Glomerular visceral epithelial cell (primary cell): ENCODE results near the gene RIBC2.
"Not testable (repeated sequence)": the region's sequence is repeated elsewhere in the genome, so short reads cannot be mapped to it uniquely, and the experiment has no call there.

Experiments used
- DNase-seq: peaks from one replicate; pipeline ENCODE4 v3.0.0-alpha.2; 2016; ENCODE audit errors: extremely low spot score

The RIBC2 gene

DNA sequence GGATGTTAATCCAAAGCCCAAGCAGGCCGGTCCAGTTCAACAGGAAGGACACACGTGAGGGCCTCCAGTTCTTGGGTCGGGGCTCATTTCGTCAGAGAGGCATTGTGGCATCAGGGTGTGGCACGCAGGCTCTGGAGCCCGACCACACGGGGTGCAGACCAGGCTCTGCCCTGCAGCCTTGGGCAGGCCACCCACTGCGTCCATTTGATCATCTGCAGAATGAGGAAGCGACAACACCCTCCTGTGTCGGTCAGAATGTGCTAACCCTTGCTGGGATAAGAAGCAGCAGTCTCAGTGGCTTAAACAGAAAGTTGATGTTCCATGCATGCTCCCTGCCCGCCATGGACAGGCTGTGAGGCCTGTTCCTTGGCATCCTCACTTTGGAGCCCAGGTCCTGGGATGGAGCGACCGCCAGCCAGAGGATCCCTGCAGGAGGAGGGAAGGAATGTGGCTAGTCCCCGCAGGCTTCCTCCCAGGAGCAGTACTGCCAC is 10.8 kb downstream of the RIBC2 start:
- no peak for DNase-seq

DNA sequence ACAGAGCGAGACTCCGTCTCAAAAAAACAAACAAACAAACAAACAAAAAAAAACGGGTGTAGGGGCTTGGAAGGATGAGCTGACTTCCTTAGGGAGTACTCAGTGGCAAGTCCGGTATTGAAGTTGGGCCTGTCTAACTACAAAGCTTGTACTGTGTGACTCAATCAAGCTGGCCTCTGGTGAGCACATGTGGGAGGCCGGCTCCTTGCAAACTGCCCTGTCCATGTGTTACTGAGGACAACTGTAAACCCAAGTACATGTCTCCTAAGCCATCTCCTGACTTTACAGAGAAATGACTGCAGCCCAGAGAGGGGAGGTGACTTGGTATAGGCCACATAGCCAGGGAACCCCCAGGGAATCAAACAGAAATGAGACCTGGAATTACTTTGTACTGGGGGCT is 11.6 kb downstream of the RIBC2 start:
- no peak for DNase-seq

DNA sequence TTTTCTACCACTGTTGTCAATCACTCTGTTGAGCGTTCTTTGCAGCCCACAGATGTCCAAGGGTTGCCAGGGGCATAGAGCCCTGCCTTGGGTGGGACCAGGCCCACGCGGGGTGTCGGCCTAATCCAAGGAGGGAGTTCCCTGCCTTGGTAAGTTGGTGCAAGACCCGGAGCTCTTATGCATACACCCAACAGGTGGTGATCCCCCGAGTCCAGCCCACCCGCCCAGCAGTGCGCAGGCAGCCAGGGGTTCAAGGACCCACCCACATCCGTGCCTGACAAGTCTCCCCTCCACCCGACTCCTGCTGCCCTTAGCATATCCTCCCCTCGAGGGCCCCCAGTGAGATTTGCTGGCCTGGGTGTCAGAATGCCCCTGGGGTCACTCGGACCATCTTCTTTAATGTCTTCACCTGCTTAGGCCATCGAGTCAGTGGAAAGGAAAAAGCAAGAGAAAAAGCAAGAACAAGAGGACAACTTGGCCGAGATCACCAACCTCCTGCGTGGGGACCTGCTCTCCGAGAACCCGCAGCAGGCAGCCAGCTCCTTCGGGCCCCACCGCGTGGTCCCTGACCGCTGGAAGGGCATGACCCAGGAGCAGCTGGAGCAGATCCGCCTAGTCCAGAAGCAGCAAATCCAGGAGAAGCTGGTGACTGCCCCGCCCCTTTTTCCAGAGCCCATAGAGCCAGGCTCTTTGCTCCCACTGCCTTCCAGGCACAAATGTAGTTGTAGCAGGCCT is 12.2 kb downstream of the RIBC2 start:
- no peak for DNase-seq

DNA sequence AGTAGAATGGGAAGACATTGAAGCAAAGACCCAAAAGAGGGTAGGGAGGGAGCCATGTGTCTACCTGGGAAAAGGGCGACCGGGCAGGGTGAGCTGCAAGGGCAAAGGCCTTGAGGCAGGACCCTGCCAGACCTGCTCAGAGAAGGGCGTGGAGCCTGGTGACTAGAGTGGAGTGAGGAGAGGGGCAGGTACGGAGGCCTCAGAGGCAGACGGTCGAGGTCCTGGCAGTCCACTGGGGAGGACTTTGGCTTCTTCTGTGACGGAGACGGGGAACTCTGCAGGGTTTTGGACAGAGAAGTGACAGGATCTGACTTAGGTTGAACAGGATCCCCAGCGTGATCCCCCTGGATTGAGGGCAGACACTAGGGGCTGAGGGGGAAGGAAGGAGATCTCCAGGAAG is 12.9 kb downstream of the RIBC2 start:
- no peak for DNase-seq

DNA sequence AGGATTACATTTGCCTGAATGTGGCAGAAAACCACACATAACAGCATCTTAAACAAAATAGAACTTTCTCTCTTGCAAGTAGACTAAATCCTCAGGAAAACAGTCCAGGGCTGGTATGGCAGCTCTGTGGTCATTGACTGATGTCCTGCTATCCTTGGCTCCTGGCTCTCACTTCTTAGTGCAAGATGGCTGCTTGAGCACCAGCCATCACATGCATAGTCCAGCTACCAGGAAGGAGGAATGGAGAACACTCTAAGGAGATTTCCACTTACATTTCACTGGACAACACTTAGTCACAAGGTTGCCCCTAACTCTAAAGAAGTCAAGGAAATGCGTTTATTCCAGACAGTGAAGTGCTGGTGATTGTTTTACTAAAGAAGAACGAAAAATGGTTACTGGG is 13.6 kb downstream of the RIBC2 start:
- no peak for DNase-seq

DNA sequence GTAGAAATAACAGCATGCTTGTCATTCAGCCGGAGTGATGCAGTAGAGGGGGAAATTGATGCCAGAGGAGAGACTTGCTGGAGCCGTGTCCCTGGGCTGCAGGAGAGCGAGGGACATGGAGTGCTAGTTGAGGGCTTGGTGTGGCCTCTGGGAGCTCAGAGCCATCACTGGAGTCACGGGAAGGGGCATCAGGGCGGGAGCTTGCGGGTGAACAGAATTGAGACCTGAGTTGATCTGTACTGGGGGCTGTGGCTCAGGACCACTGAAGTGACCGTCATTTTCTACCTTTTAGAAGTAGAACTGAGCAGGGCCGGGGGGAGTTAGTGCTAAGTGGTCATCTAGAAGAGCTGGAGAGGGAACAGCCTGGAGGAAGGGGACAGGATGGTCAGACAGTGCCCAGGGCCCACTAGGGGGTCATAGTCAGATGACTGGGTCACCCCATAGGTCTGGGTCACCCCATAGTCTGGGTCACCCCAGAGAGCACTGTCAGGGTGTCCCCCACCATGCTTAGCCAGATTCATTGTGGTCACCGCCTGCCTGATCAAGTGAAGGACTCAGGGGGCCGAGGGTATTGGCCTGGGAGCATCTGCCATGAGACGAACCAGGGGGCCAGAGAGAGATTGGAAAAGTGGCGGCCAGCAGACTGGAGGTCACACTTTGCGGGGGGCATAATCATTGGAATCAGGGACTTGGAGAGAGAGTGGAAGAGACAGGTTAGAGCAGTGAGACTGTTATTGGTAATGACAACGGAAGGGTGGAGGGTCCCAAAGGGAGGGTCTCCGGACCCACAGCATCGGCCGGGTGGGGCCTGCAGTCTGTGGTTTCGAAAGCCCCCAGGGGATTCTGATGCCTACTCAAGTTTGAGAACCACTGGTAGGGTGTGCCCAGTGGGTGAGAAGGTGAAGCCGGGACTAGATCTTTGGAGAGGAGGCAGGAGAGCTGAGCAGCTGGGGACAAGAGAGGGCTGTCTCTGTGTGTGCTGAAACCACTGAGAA is 15.2 kb downstream of the RIBC2 start:
- no peak for DNase-seq

DNA sequence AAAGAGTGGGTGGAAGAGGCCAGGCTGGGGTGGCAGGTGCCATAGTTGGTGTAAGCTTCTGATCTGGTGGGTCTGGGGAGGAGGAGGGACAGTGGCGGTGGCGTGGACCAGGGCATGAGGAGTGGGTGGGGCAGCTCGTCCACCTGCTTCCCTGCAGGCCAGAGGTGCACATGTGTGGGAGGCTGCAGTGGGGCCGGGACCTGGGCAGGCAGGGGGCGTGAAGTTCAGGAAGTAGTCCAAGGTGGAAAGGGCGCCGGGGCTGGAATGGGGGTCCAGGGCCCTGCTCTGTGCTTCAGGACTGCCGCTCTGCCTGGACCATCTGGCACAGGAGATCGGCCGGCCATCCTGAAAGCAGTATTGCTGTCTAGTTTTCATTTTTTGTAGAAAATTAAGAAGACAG is 15.9 kb downstream of the RIBC2 start:
- DNase-seq = no peak

DNA sequence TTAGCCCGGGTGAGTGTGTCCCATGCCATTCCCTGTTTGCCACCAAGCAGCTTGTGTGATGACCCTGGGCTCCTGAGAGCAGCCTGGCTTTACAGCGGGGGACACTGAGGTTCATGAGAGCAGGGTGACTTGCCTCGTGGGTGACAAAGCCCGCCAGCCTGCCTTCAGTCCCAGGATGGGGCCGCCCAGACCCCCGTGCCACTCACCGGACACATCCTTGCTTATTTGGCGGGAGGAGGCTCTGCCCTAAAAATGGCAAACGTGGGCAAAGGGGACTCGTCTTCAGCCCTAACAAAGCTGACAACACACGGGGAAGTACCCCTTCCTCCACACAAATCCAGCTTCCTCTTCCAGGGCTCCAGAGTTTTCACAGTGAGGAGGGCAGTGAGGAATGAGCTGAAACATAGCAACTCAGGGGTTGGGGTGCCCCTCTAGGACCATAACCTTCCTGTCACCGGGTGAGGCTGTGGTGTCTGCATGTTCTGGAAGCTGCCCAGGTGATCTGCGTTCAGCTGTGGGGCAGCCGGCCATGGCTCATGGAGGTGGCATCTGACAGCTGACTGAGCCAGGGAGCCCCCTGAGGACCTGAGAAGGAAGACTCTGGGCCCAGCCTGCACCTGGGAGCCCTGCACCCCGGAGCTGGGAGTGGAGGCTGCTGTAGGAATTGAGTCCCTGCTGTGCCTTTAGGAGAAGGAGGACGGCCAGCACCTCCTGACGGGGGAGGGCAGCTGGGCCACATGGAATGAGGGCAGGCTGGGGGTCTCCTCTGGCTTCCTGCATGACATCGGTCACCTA is 16.7 kb downstream of the RIBC2 start:
- no peak for DNase-seq

DNA sequence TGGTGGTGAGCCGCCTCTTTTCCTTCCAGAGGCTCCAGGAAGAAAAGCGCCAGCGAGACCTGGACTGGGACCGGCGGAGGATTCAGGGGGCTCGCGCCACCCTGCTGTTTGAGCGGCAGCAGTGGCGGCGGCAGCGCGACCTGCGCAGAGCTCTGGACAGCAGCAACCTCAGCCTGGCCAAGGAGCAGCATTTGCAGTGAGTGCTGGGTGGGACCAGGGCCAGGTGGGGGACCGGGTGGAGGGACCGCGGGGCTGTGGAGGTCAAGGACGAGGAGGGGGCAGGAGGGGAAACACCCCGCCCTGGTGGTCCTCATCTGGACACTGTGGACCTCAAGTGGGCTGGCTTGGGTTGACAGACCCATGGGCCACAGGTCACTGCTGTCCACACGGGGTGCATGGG is 17.4 kb downstream of the RIBC2 start:
- no peak for DNase-seq

DNA sequence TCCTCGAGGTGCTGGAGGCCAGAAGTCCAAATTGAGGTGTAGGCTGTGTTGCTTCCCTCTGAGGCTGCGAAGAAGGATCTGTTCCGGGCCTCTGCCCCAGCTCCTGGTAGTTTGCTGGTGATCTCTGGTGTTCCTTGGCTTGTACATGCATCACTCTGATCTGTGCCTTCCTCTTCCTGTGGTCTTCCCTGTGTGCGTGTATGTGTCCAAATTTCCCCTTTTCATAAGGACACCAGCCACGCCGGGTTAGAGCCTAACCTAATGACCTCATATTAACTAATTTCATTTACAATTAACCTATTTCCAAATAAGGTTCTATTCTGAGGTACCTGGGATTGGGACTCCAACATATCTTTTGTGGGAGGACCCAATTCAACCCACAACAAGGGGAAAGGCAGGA is 21.5 kb downstream of the RIBC2 start:
- DNase-seq = no peak

DNA sequence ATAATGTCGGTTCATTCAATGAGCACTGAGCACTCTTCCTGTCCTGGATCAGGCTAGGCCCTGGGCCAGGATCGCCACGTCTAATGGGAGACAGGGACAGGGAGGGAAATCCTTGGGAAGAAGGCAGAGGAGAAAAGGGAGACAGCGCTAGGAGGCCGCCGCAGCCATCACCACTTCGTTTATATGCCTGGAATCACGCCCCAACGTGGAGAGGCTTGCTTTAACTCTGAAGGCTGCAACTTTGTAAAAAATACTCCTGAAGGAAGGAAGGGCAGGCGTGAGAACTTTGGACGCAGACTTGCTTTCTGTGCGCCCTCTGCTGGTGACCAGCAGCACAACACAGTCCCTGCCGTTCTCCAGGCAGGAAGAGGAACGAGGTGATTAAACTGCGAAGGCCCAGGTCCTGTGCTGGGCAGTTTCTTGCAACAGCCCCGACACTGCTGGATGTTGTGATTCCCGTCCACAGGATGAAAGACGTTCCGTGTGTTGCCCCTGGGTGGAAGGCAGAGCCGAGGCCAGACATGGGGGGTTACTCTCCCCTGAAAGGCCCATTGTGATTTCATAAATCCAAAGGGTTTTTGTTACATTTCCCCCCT is 22.1 kb downstream of the RIBC2 start:
- peak; percentile 81 for DNase-seq

DNA sequence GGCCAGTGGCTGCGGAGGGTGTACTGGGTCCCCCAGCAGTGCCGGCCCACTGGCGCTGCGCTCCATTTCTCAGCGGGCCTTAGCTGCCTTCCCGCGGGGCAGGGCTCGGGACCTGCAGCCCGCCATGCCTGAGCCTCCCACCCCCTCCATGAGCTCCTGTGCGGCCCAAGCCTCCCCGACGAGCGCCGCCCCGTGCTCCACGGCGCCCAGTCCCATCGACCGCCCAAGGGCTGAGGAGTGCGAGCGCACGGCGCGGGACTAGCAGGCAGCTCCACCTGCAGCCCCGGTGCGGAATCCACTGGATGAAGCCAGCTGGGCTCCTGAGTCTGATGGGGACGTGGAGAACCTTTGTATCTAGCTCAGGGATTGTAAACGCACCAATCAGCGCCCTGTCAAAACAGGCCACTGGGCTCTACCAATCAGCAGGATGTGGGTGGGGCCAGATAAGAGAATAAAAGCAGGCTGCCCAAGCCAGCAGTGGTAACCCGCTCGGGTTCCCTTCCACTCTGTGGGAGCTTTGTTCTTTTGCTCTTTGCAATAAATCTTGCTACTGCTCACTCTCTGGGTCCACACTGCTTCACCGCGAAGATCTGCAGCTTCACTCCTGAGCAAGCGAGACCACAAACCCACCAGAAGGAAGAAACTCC is 23.5 kb downstream of the RIBC2 start:
- DNase-seq = not testable (repeated sequence)

DNA sequence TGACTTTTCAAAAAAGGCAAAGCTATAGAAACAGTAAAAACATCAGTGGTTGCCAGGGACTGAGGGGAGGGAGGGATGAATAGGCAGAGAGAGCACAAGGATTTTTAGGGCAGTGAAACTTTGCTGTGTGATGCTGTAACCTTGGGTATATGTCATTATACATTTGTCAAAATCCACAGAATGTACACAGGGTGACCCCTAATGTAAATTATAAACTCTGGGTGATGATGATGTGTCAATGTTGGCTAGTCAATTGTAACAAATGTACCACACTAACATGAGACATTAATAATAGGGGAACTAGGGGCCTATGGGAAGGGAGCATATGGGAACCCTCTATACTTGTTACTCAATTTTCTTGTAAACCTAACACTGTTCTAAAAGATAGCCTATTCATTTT is 24.8 kb downstream of the RIBC2 start:
- no peak for DNase-seq

DNA sequence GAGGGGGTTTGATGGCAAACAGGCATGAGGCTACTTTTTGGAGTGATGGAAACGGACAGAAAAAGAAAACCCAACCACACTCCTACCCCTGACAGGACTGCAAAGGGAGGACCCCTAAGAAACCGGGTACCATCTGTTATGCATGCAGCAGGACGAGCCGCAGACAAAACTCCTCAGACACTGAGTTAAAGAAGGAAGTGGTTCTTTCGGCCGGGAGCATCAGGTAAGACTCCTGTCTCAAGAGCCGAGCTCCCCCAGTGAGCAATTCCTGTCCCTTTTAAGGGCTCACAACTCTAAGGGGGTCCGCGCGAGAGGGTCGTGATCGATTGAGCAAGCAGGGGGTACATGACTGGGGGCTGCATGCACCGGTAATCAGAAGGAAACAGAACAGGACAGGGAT is 27.2 kb downstream of the RIBC2 start:
- DNase-seq = not testable (repeated sequence)

DNA sequence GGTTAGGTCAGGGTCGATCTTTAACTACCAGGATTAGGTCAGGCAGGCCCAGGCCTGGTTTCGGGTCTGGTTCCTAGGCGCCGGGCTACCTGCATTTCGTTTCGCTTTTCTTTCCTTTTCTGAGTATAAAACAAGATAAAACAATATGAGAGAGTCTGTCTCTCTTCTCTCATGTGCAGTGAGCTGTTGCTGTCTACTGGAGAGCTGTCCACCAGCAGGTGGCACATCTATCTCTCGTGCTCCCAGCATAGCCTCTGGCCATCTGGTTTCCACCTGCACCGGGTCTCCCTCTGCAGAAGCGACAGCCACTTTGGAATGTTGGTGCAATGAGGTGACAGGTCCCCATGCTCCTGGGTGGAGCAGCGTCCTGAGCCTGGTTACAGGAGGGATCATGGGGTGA is 27.6 kb downstream of the RIBC2 start:
- DNase-seq = peak; percentile 51

DNA sequence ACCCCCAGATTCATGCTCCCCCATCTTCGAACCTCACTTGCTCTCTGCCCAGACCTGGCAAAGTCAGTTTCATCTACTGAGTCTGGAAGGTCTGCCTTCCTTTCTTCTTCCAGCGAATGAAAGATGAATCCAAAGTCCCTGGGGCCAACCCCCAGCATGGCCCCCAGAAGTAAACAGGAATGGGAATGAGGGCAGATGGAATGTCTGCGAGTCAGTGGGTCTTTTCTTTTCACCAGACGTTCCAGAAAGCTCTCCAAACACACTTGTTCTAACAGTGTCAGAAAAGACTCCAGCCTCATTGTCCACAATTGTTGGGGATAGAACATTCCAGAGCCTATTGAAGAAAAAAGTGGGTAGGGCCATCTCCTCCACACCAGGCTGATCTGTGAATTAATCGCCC is 28.6 kb downstream of the RIBC2 start:
- no peak for DNase-seq

DNA sequence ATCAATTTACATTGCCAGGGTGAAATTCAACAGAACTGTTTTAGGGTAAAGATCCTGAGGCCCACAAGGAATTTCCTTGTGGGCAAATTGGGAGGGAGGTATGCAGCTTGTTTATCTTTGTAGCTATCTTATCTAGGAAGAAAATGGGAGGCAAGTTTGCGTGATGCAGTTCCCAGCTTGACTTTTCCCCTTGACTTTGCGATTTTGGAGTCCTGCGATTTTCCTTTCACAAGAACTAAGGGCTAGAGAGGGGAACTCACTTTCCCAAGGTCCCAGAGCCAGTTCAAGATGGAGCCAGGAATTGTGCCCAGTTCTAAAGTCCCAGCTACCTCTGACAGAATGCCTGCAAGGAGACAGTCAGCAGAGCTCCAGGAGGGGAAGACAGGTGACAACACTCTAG is 30.7 kb downstream of the RIBC2 start:
- DNase-seq = no peak

DNA sequence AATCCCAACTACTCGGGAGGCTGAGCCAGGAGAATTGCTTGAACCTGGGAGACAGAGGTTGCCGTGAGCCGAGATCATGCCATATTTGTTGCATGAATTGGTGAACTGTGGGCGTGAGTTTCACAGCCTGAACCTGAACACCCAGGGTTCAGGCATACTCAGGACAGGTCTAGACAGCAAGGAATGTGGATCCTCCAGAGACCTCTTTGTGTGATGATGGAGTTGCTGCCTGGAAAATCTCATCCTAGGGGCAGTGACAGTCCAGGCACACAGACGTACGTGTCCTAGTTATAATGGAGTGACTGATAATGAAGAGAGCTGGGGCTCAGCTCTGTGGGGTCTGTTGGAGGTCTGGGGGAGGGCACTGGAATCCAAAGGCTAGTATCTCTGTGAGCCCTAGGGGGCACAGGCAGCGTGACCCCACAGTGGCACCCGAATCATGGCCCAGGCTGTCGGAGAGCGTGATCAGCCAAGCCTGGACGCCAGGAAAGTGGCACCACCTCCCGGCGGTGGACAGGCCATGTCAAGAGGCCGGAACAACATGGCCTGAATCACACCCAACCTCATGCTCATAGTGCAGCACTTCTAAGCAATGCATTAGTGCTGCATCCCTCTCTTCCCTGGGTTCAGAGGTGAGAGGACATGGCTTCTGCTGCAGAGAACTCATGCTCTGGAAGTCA is 31.7 kb downstream of the RIBC2 start:
- DNase-seq = no peak

DNA sequence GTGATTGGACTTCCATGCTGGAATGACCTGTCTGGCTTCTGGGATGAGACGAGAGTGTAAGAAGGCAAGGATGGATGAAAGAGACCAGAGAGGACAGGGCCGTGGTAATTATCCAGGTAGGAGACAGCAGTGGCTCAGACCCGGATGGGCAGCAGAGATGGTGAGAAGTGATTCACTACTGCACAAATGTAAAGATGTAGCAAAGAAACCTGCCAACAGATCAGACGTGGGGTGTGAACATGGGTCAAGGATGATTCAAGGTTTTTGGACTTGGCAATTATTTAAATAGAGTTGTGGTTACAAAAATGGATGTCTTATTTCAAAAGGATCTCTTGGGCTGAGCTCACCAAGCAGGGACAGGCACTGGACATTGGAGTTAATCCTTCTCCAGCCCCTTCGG is 32.7 kb downstream of the RIBC2 start:
- DNase-seq = no peak

DNA sequence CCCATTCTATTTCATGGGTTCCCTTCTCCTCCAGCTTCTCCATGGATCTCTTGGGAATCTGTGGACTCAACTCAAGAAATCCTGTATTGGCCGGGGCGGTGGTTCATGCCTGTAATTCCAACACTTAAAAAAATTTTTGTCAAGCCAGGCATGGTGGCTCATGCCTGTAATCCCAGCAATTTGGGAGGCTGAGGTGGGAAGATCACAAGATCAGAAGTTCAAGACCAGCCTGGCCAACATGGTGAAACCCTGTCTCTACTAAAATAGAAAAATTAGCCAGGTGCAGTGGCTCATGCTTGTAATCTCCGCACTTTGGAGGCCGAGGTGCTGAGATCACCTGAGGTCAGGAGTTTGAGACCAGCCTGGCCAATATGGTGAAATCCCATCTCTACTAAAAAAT is 34.1 kb downstream of the RIBC2 start:
- not testable (repeated sequence) for DNase-seq

DNA sequence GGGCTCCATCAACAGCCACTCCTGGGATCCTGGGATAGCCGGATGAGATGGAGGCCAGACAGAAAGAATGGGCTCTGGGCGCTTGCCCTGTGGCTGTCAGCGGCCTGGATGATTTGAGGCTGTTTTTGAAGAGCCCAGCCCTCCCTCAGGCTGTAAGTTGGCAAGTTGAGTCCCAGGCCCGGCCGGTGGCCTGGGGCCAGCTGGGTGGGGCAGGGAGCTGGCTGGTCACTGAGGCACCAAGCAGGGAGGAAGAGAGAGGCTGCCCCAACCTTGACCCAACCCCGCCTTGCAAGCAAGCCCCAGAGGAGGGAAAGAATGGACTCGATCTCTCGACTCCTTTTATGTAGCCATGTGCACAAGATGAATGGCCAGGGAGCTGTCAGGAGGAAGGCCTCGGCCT is 34.9 kb downstream of the RIBC2 start:
- DNase-seq = no peak
